Measurements from ENCODE around the gene ZNF329.
"Not testable (repeated sequence)": the region's sequence is repeated elsewhere in the genome, so short reads cannot be mapped to it uniquely, and the experiment has no call there.

Gene ZNF329

DNA sequence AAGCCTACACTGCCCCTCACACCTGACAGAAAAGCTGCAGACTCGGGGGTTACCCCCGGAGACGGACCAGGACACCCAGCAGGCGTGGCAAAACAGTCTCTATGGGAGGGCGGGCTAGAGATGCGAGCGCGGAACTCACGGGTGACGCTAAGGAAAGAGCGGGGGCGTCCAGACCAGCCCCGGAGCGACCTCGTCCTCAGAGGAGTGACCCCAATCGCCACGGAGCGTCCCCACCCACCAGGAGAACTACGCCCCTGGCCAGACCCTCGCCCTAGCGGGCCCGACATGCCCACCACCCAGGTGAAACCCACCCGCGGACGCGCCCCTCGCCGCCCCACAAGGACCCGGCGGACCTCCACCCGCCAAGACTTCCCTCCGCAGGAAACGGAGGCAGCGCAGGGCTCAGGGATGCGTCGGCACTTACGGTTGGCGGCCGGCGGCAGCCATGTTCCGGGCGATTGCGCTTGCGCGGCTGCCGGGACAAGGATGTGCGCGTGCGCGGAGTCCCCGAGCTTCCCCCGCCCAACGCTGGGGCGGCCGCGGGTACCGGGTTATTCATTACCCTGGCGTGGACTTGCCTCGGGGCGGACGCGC is at the start of gene ZNF329:
Gene ZNF329, minus strand, starts transcription at position 462 of the 594 bp plus-strand sequence. CDS start 21,286 bp downstream, outside the sequence.
- DNase-seq = peak; percentile 58 to 81

DNA sequence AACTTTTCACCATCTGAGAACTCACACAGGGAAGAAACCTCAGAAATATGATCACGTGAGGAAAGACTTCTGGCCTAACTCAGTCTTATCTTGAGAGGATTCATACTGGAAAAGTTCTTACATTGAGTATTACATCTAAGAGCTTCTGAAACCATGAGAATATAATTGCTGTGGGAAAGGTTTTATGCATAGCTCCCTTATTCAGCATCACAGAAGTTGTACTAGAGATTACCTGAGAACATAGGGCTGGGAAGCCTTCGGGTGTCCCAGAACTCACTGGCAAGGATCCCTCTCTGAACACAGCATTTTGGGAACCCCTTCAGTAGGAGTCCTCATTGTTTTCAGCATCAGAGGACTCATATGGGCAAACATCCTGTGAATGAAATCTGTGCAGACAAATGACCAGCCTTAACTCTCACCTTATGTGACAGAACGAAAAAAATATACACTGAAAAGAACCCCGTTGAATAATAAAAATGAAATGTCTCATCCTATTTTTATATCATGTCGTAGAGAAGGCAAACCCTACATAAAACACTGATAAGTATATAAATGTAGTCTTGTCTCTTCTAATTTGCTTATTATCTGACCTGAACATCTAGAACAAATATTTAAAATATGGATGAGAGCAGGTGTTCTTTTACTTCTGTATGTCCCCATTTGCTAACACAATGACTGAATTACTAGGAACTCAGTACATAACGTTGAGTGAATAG is 46.5 kb upstream of the ZNF329 start:
- no peak for DNase-seq

DNA sequence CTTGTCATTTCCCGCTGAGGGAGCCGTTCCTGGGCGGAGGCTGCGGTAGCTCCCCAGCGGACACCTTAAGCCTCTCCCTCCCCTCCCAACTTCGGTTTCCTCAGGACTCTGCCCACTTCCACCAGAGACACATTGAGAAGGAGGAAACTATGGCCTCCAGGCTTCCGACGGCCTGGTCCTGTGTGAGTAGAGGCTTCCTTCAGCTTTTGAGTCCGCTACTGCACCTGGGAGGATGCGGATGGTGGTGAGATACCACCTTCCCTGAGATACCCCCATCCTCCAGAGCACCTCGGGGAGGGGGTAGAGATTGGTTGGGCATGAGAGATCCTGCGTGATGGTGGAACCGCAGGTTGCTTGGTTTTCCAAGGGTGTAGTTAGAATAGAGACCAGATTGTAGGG is 33.2 kb upstream of the ZNF329 start:
- DNase-seq = no peak

DNA sequence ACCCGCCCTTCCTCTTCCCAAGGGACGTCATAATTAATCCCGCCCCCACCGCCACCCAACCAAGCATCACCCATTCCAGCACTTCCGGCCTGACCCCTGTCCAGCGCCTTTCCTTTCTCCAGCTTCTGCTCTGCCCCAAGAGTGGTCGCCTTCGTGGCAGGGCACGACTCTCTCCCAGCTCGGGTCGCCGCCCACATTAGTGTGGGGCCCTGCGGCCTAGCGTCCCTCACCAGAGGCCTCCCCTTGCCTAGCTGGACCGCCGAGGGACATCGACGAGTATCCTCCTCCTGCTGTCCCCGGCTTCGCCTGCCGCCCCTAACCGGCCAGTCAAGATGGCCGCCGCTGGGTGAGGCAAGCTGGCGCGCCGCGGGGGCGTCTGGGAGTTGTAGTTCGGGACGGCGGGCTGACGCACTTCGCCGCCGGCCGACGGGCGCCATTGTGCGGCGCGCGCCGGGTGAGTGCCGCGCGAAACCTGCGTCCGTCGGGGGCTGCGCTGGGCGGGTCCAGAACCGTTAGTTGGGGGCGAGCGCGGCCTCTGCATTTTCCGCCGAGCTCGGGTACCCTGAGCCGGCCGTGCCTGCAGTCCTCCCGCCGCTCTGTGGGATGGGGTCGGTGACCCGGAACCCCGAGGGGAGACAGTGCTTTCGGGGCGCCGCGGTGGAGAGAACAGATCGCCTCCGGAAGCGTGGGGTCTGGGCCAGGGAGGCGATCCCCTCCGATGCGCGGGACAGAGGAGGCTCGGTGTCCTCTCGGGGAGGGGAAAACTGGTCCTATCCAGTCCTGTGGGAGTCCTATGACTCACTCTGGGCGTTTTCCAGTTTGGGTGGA is 32.6 kb upstream of the ZNF329 start, which contains the start of gene ZNF274:
Gene ZNF274, plus strand, starts transcription at position 73 of the 828 bp plus-strand sequence. CDS start 905 bp downstream, outside the sequence.
- DNase-seq = peak; percentile 93 to 96

DNA sequence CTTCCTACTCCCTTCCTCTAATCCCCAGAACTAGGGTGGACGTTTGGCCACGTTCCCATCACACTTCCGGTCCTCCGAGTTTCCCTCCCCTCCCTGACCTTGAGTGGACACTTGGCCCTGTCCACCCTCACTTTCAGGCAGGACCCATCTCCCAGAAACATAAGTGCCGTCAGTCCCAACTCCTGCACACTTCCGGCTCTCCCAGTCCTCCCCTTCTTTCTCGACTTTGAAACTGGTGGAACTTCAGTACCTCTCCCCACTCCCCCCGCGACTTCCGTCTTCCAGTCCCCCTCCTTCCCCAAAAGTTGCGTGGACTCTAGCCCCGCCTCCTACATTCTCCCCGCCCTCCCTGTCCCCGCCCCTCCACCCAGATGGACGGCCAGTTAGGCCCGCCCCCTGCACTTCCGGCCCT is 32.0 kb upstream of the ZNF329 start:
- peak in 1 of 2 experiments; percentile 88 for DNase-seq

DNA sequence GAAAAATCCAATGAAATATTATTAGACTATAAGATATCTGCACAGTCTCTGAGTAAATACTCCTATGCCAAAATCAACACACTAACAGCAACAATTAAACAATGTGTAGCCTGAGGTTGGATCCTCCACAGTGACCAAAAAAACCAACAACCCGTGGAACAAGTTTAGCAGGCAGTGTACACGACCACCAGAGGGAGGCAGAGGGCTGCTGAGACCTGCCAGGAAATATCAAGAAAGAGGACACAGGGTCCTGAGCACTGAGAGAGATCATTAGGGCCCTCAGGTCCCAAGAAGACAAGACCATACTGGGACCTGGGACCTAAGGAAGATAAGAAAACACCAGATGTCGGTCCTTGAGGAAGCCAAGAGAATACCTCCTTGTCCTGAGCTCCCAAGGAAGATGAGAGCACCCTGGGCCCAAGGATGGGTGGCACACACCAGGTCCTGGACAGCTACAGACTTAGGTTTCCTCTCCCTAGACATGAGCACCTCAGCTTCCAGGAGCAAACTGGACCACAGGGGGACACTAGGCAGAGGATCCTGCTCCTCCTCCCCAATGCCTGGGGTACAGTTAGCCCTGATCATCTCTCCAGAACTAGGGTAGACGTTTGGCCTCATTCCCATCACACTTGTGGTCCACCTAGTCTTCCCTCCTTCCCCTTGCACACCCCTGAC is 31.4 kb upstream of the ZNF329 start:
- DNase-seq = peak; percentile 8 to 53

DNA sequence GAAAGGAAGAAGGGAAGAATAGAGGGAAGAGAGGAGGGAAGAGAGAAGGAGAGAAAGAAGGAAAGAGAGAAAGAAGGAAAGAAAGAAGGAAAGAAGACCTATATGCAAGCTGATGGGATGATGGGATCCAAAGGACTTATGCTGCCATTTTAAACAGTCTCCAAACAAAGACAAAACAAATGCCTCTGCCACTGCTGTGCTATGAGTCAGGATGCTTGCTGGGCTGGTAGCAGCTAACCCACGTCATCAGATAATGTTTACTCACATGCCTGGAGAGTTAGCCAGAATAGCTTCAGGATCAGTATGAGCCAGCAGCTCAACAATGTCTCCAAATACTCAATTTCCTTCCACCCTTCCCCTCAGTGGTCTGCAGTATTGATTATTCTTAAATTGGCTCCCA is 20.3 kb upstream of the ZNF329 start:
- DNase-seq = no peak

DNA sequence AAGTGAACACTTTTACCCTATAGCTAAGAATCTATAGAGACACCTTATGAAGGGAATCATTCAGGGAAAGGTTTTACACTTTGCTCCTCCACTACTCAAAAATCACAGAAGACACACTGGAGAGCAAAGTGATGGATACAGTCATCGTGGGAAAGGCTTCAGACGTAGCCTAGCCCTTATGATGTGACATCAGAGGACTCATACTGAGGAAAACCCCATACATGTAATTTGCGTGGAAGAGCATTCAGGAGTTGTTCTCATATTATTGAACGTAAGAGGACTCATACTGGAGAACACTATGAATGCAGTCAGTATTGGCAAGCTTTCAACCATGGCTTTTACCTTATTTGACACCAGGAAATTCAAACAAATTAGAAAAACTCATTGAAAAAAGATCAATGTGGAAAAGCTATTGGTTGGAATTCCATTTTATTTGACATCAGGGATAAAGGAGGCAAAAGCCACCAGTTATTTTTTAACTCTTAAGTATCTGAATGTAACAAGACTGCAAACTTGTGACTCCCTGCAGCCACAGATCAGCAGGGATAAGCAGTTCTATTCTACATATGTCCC is 16.2 kb upstream of the ZNF329 start:
- DNase-seq = no peak

DNA sequence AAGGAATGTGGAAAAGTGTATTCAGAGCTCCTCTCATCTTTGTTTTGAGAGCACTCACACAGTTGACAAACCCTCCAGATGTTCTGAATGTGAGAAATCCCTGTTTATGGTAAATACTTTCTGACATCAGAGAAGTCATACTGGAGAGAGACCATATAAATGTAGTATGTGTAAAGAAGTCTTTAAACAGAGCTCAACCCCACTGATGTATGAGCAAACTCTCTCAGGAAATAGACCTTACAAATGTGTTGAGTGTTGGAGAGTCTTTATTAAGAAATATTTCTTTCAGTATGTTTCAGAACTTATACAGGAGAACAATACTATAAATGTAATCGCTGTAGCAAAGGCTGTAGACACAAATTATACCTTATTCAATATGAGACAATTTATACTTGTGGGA is 15.7 kb upstream of the ZNF329 start:
- DNase-seq = no peak

DNA sequence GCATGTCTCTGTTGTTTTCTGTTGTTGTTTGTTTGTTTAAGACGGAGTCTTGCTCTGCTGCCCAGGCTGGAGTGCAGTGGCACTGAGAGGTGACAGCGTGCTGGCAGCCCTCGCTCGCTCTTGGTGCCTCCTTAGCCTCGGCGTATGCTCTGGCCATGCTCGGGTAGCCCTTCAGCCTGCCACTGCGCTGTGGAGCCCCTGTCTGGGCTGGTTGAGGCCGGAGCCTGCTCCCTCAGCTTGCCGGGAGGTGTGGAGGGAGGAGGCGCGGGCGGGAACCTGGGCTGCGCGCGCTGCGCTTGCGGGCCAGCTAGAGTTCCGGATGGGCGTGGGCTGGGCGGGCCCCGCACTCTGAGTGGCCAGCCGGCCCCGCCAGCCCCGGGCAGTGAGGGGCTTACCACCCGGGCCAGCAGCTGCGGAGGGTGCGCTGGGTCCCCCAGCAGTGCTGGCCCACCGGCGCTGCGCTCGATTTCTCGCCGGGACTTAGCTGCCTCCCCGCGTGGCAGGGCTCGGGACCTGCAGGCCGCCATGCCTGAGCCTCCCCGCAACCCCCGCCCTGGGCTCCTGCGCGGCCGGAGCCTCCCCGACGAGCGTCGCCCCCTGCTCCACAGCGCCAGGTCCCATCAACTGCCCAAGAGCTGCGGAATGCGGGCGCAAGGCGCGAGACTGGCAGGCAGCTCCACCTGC is 6.6 kb upstream of the ZNF329 start:
- DNase-seq = no peak

DNA sequence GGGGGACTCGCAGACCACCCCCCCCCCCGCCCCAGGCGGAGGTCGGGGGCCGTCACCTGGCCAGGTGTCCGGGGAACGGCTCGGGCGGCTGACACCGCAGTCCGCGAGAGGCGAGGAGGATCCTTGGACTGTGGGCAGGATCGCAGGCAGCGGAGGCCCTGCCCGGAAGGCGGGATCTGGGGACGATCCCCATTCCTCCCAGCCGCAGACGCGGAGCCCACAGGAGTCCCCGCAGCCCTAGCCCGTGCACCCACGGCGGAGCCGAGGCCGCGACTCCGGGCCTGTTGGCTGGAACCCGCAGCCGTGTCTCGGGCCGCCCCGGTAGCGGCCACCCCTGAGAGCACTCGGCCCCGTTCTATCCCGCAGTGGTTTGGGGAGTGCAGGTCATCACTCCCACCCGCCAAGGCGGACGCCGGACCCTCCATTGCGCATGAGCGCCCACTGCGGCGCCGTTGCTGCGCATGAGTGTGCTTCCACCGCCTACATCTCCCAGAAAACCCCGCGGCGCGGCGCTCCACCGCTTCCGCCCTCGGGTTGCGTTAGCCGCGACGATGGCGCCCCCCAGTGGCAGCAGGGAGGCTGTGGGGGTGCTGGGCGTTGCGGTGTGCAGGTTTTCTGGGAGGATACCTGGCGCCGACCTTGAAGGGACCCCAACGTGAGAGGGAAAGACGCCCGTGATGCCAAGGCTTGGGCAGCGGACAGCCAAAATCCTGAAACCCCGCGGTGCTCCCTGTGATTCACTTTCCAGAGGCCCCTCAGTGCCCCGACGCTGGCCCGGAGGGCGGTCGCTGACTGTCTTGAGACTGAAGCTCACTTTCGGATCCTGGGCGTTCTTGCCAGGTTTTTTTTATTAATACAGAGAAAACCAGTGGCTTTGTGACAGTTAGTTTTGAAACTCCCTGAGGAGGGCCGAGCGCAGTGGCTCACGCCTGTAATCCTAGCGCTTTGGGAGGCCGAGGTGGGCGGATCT is 4.4 kb upstream of the ZNF329 start:
- DNase-seq = peak; percentile 93 to 99

DNA sequence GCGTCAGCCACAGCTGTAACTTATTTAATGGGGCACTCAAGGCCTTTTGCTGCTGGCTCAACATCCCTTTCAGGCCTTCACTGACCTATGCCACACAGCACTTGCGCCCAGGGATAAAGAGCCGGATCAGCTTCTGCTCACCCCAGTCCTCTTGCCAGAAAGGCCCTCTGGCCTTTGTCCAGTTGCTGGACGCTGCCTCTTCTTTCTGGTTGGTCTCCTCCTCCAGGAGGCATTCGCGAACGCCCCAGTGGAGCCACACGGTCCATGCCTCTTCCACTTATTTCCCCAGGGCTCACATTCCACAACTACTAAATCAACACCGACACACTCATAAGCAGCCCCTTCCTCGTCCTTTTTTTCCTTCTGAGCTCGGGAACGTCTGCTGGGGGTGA is 3.7 kb upstream of the ZNF329 start:
- no peak for DNase-seq

DNA sequence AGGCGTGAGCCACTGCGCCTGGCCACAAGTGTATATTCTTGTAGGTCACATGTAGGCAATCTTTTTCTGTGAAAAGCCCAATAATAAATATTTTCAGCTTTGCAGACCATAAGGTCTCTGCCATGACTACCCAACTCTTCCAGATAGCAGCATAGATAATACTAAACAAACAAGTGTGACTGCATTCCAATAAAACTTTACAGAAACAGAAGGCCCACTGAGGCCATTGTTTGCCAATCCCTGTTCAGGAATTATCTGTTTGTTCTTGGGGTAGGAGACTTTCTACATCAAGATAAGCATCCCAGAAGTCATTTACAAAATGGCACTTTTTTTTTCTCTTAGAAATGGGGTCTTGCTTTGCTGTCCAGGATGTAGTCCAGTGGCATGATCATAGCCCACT is 2.8 kb upstream of the ZNF329 start:
- no peak for DNase-seq

DNA sequence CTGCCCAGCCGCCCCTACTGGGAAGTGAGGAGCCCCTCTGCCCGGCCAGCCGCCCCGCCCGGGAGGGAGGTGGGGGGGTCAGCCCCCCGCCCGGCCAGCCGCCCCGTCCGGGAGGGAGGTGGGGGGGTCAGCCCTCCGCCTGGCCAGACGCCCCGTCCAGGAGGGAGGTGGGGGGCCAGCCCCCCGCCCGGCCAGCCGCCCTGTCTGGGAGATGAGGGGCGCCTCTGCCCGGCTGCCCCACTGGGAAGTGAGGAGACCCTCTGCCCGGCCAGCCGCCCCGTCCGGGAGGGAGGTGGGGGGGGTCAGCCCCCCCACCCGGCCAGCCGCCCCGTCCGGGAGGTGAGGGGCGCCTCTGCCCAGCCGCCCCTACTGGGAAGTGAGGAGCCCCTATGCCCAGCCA is 3.1 kb downstream of the ZNF329 start:
- not testable (repeated sequence) for DNase-seq

DNA sequence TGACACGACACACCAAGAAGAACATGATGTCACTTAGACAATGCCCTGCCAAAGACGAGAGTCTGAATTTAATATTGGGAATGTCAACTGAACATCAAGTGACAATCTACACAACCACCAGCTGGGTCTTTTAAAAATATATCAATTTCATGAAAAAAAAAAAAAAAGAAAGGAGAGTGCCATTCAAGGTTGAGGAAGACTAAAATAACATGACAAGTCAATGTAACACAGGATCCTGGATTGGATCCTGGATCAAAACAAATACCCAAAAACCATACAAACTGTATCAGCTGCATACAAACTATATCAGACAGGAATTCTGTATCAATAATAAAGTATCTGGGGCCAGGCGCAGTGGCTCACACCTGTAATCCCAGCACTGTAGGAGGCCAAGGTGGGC is 4.7 kb downstream of the ZNF329 start:
- DNase-seq = no peak

DNA sequence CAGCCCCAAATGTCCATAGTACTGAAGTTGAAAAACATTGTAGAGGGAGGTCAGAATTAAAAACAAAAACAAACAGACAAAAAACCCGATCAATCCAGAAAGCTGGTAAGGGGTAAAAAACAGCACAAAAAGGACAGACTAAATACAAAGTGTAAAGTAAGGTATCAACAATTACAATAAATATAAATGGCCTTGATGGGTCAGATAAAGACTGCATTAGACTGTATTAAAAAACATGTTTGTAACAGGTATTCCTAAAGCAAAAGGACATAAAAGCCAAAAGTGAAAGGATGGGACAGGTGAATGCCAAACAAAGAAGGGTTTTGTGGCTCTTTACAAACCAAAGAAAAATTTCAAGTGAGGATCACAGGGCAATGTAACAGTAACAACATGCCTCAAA is 16.3 kb downstream of the ZNF329 start:
- DNase-seq = no peak

DNA sequence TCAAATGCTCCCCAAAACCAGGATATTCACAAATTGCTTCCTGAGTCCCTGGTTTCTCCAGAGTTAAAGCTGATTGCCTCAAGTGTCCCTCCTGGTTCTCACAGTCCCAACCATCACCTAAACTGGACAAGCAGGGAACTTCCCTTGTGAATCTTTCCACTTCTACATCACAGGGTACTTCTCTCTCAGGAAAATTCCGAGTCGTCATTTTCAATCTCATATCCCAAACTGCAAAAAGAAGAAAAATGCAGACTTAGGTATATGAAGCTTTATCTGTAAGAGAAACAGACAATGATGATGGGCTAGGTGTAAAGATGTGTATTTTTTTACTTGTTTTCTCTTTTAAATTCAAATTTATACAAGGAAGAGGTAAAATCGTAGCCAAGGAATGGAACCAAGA is 21.3 kb downstream of the ZNF329 start:
- no peak for DNase-seq

DNA sequence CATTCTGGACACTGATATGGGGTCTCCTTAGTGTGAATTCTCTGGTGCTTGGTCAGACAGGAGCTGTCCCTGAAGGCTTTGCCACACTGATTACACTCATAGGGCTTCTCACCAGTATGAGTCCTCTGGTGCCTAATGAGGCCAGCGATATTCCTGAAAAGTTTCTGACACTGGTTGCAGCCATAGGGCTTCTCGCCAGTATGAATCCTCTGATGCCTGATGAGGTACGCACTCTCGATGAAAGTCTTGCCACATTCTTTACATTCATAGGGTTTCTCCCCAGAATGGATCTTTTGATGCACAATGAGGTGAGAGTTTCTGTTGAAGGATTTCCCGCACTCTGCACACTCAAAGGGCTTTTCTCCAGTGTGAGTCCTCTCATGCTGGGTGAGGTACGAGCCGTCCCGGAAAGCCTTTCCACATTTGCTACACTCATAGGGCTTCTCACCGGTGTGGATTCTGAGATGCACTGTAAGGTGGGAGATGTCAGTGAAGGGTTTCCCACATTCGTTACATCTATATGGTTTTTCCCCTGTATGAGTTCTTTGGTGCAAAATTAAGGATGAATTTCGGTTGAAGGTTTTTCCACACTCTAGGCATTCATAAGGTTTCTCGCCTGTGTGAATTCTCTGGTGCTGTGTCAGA is 22.4 kb downstream of the ZNF329 start:
- no peak for DNase-seq

DNA sequence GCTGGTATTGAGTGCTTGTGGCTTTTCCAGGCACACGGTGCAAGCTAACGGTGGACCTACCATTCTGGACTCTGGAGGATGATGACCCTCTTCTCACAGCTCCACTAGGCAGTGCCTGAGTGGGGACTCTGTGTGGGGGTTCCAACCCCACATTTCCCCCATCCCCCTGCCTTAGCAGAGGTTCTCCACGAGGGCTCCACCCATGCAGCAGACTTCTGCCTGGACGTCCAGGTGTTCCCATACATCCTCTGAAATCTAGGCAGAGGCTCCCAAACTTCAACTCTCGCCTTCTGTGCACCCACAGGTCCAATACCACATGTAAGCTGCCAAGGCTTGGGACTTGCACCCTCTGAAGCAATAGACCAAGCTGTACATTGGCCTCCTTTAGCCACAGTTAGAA is 27.2 kb downstream of the ZNF329 start:
- DNase-seq = no peak

DNA sequence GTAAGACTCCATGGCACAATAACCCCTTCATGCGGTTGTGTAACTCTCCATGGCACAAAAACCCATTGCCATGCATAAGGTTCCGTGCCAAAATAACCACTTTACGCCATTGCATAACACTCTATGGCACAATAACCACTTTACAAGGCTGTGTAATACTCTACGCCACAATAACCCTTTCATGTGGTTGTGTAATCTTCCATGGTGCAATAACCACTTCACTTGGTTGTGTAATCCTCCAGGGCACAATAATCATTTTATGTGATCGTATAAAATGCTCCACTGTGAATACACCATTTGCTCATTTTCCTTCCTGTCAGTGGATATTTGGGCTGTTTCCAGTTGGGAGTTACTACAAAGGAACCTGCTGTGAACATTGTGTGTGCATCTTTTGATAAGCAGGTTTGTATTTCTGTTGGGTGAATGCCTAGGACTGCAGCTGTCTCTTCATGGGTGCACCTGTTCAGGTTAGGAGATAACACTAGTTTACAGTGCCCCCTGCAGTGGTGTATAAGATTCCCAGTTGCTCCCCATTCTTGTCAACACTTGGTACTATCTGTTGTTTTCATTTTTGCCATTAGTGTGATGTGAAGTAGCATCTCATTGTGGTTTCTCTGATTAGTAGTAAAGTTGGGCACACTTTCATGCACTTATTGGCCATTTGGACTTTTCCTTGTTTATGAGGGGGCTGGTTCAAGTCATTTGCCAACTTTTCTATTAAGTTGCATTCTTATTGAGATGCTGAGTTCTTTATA is 31.4 kb downstream of the ZNF329 start:
- no peak for DNase-seq

Data from NCI-H1930 (cell line).